Activated CD4-positive, alpha-beta T cell treated with anti-CD3 and anti-CD28 coated beads, Interleukin-2, Interleukin-6, amounts not matched to agents 100 ng/mL and 50 ng/mL, durations not matched to agents 16 hours and 8 hours (primary cell): Measurements from ENCODE around the gene MAP3K19.
"Not testable (repeated sequence)": the region's sequence is repeated elsewhere in the genome, so short reads cannot be mapped to it uniquely, and the experiment has no call there.

Experiments
- DNase-seq: peaks from one replicate; pipeline ENCODE4 v3.0.0-alpha.2; 2020

Gene MAP3K19

GRCh38 chr2:135052042-135052876 lies 5.0 kb upstream of the MAP3K19 start, which contains the start of gene RAB3GAP1:
Gene RAB3GAP1, plus strand, starts transcription at chr2:135052292. Its CDS starts 16 bp downstream, at chr2:135052308.
- DNase-seq = peak; percentile 95

- DNase-seq = no peak
These were observed 3.4 kb upstream of the MAP3K19 start for GRCh38 chr2:135050684-135051083.

- no peak for DNase-seq
These were observed 2.9 kb upstream of the MAP3K19 start for GRCh38 chr2:135050132-135050531.

GRCh38 chr2:135048122-135048521 lies 875 bp upstream of the MAP3K19 start:
- no peak for DNase-seq

- peak; percentile 27 for DNase-seq
These were observed 3.9 kb downstream of the MAP3K19 start for GRCh38 chr2:135043345-135043744.

DNA sequence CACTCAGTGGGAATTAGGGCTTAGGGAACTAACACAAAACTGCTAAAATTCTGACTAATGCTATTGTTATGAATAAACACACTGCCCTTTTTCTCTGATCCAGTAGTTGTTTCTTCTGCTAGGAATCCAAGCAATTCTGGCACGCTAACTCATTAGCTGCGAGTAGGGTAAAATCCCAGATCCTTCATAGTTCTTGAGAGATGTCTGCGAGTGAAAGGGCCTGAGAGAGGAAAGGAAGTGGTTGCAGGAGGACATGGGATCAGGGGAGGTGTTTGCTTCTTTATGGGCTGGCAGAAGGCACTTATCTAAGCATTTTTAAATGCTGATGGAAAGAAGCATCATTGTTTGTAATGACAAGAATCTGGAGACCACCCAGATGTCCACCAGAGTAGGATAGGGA lies 9.4 kb downstream of the MAP3K19 start:
- DNase-seq = no peak

- not testable (repeated sequence) for DNase-seq
These were observed 14.0 kb downstream of the MAP3K19 start for GRCh38 chr2:135033216-135033615.

GRCh38 chr2:135030826-135031225 lies 16.4 kb downstream of the MAP3K19 start:
- peak; percentile 5 for DNase-seq

GRCh38 chr2:135029481-135030134 lies 17.6 kb downstream of the MAP3K19 start:
- DNase-seq = no peak

DNA sequence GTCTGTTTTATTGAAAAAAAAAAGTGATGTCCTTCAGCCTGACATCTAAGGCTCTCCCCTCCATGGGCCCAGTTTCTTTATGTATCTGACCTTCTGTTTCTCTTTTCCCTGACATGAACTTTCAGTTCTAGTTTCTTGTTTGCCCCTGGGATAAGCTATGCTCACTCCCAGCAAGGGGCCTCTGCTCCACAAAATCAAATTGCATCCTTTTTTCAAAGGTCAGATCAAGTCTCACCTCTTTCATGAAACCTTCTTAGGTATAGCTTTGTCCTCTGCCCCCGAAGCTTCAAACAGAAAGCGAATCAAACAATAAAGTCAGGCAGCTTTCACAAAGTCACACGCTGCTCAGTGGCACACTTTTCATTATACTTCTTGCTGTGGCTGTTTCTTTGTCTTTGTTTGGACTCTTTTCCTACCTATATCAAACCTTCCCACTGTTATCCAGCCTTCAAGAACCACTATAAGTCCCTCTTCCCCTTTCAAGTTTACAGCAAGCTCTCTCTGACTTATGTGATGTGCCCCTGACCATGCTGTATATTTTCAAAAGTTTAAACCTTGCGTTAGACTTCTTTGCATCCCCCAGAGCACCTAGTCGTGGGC lies 23.3 kb downstream of the MAP3K19 start:
- no peak for DNase-seq

- no peak for DNase-seq
These were observed 24.0 kb downstream of the MAP3K19 start for GRCh38 chr2:135022952-135023880.

- DNase-seq = no peak
These were observed 25.6 kb downstream of the MAP3K19 start for GRCh38 chr2:135021618-135022017.

- no peak for DNase-seq
These were observed 35.6 kb downstream of the MAP3K19 start for GRCh38 chr2:135011633-135012032.

DNA sequence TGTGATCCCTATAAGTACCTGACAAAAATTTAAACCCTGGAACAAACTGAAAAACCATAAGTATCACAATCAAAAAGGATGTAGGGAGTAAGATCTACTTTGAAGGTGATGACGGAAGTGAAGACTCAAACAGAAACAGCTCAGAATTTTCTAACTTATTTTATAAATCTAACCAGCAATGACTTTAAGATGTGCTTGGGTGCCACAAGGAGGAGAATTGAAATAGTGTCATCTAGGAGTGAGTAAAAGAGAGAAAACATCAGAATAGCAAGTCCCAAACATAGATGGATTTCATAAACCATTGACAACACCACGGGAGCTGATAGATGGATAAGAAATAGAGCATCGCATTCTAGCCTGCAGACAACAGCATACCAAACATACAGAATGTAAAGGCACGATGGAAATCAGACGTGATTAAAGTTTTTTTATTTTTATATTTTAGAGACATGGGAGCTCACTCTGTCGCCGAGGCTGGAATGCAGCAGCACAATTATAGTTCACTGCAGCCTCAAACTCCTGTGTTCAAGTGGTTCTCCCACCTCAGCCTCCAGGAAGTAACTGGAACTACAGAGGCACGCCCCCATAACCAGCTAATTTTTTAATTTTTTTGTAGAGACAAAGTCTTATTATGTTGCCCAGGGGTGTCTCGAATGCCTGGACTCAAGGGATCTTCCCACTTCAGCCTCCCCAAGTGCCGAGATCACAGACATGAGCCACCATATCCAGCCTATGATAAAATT lies 36.9 kb downstream of the MAP3K19 start:
- DNase-seq = peak; percentile 36

- DNase-seq = no peak
These were observed 37.9 kb downstream of the MAP3K19 start for GRCh38 chr2:135009339-135009738.

DNA sequence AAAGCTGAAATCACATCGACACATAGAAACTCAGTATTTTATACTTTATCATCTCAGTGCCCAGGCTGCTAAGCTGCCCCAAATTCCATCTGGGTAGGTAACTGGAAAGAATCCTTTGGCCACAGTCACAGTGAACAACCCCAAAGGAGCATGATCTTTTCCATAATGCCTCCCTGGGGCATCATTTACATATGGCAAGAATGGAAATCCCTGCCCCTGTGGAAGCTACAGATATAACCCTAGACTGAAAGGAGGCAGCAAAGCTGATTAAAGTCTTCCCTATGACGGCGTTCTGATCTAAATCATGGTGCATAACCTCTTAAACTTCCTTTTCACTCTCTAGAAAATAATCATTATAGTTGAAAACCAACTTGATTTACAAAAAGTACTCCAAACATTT lies 41.5 kb downstream of the MAP3K19 start:
- no peak for DNase-seq

DNA sequence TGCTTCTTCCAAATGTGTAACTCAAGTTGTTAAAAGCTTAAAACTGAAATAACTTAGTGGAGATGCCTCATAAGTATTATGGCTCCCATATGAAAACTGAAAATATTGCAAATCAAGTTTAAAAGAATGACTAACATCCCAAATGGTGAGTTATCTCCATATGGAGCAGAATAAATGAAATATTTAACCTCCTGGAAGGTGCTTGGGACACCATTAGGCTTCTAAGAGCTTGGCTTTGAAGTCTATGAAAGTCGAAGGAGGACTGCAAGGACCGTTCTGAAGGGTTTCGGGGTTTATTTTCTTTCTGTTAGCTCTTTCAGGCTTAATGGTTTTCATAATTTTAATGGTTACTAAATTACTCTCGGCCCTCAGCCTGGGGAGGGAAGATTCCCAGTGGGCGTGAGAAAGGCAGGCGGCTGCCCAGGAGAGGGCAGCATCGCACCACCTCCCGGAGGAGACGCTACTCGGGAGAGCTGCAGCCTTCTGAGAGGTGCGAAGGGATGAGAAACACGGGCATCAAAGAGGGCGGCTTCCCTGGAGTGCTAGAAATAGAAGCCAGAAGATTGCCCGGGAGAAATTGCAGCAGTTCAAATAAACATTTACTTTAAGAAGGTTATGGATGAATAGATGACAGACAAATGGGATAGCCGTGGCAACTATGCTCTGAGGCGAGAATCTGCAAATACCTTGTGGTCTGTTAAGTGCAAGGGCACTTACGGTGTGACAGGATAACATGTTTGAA lies 43.1 kb downstream of the MAP3K19 start:
- DNase-seq = peak; percentile 81

DNA sequence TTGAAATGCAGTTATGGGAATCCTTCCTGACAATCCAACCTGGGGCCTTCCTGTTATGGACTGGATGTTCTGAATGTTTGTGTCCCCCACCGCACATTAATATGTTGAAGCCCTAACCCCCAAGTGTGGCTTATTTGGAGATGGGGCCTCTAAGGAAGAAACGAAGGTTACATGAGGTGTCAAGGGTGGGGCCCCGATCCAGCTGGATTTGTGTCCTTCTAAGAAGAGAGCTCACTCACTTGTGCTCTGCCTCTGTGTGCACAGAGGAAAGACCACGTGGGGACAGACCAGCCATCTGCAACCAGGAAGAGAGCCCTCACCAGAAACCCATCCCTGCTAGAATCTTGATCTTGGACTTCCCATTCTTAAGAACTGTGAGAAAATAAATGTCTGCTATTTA lies 44.4 kb downstream of the MAP3K19 start:
- no peak for DNase-seq

GRCh38 chr2:134999521-134999920 lies 47.7 kb downstream of the MAP3K19 start:
- no peak for DNase-seq

DNA sequence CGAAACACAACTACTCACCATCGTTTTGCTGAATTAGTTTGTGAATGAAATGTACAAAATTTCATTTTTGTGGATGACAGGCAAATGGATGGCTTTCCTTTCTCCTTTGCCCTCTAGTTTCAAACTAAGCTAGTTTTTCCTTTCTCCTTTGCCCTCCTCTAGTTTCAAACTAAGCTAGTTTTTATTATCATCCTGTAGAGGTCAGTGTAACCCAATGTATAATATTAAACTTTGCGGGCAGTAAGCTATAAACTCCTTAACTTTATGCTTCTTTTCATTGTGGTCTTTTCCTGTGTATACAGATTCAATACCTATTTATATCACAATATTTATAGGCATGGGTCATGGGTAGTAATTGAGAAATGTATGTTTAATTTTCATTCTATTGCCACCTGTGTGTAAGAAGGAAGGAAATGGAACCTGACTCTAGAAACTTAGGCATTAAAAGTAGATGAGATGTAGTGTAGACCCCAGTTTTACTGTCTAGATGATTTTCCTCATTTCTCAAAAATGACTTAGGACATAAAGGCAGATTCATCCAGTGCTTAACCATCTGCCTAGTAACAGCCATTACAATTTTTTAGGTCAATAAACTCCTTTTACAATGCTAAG lies 58.1 kb downstream of the MAP3K19 start:
- DNase-seq = peak; percentile 26

DNA sequence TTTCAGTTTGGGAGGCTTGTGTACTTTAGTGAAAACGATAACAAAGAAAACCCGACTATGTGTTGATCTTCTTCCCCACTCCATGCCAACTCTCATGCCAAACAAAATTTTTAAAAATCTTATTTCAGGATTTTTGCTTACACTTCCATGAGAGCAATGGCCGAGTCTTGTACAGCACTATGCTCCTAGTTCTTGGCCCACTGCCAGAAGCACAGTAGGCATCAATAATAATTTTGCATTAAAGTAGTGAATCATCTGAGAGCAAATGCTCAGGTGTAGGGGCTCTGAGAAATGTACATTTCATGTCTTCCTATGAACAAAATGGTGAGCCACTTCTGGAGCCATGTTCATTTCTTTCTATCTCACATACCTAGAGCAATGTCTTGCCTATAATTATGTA lies 62.2 kb downstream of the MAP3K19 start:
- no peak for DNase-seq
